ENCODE measurements around the gene SPI1. TPM values are rescaled to one million over a fixed set of nuclear protein-coding genes. Genes with fewer than 3 reads are reported as not detected.

SPI1 gene
- total and polyA plus RNA-seq, 2 donors (not counting 3 experiments of a cell fraction or from before 2014, with no cell fraction given): not detected

- POLR2A ChIA-PET: no interaction called here
- FAIRE-seq: no peak
- BruUV-seq (replicated peaks): no TSS peak
- CTCF ChIA-PET: interaction anchor here (1.0 kb wide), 1 partner anchor 15 kb away, joined by 4 read pairs; no protein-coding TSS in a partner anchor
- Histone ChIP-seq H3K9me3 (replicated peaks; ENCODE audit: control insufficient read depth, insufficient read depth, low read length) (no peaks in the 10 kb centered on the region), H4K20me1 (replicated peaks; ENCODE audit: control insufficient read depth, extremely low read depth, insufficient read depth, low read length) (no peaks in the 10 kb centered on the region), H2AFZ (ENCODE audit: low read depth, low read length) (no peak overlapping the region), H3K9ac (replicated peaks; ENCODE audit: extremely low read depth, insufficient read depth, low read length) (no peak overlapping the region), H3K4me3 (replicated peaks in 1 of 3; ENCODE audit: insufficient read depth in 1 of 3, low read depth in 1 of 3, low read length in 3 of 3) (no peak overlapping the region), H3K27ac (ENCODE audit: insufficient read depth, low read depth, low read length) (no peak overlapping the region), H3K9me1 (replicated peaks; ENCODE audit: control insufficient read depth, extremely low read depth, insufficient read depth, low read length) (no peaks in the 10 kb centered on the region), H3K4me2 (ENCODE audit: insufficient read depth, low read length) (no peak overlapping the region), H3K4me1 (ENCODE audit: control insufficient read depth, extremely low read depth, insufficient read depth, low read length) (no peaks in the 10 kb centered on the region), H3K79me2 (ENCODE audit: control insufficient read depth, insufficient read depth, low read length) (no peaks in the 10 kb centered on the region), H3K36me3 (ENCODE audit: control insufficient read depth in 2 of 2, extremely low read depth in 1 of 2, insufficient read depth in 2 of 2, low read length in 2 of 2) (no peaks in the 10 kb centered on the region), H3K27me3 (ENCODE audit: control insufficient read depth in 2 of 2, insufficient read depth in 2 of 2, low read length in 2 of 2) (no peaks in the 10 kb centered on the region)
- intact Hi-C loops (cut with micrococcal nuclease) (no loop called here), dilution Hi-C loops (cut with MboI; ENCODE audit: extremely low pct_ligation_motif_present, low sequenced_read_pairs) (no loop called here)
- TF ChIP-seq MAX (IDR thresholded peaks at IDR 0.05; ENCODE audit: insufficient read depth, insufficient read length) (no peak), FOS (IDR thresholded peaks at IDR 0.05; ENCODE audit: borderline replicate concordance, insufficient read depth, low read length) (no peak), CTCF (IDR thresholded peaks at IDR 0.05; ENCODE audit: extremely low read depth in 1 of 2, insufficient read depth in 1 of 2, low read depth in 1 of 2, low read length in 2 of 2) (no peak), EZH2 (IDR thresholded peaks at IDR 0.05; ENCODE audit: borderline replicate concordance, low read depth, low read length, severe bottlenecking) (no peak), POLR2A (IDR thresholded peaks at IDR 0.05; ENCODE audit: low read depth, low read length) (no peak), MYC (IDR thresholded peaks at IDR 0.05; ENCODE audit: low read depth, low read length) (no peak), POLR2AphosphoS5 (IDR thresholded peaks at IDR 0.05; ENCODE audit: insufficient read depth, low read depth, low read length) (no peak), JUN (IDR thresholded peaks at IDR 0.05; ENCODE audit: borderline replicate concordance, insufficient read depth, insufficient read length, low read depth) (no peak), GATA2 (IDR thresholded peaks at IDR 0.05; ENCODE audit: insufficient read depth, insufficient read length, low read depth, low read length) (no peak)
- no peak for DNase-seq (ENCODE audit: low read depth, low spot score)
Measured at GRCh38 chr11:47340010-47340409, 38.3 kb downstream of the SPI1 start.
